ENCODE results near the gene ZDHHC11B.
"Not testable (repeated sequence)": the region's sequence is repeated elsewhere in the genome, so short reads cannot be mapped to it uniquely, and the experiment has no call there.

ZDHHC11B gene

GRCh38 chr5:734145-734544 is 50.4 kb downstream of the ZDHHC11B start:
- FAIRE-seq, result not testable (repeated sequence)

DNA sequence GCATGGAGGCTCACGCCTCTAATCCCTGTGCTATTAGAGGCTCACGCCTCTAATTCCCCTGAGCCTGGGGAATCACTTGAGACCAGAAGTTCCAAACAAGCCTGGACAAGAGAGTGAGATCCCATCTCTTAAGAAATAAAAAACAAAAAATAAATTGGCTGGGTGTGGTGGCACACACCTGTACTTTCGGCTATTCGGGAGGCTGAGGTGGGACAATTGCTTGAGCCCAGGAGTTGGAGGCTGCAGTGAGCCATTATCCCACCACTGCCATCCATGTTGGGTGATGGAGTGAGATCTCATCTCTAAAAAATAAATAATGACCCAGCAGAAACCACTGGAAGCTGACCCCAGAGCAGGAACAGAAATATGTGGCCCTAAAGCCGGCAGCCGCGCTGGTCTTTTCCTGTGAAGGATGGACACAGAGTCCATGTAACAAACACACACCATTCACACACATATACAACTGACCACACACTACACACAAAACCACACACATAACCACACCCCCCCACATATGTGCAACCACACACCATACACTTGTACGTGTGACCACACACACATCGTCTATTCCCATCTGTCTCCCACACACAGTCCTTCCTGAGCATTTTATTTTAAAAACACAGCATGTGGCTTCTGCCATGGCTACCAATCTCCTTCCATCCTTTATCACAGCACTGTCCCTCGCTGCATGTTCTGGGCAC is 51.6 kb downstream of the ZDHHC11B start:
- not testable (repeated sequence) for DNase-seq (ENCODE audit: extremely low spot score, insufficient read length, low read depth); FAIRE-seq

More at GRCh38 chr5:734145-734544, 50.4 kb downstream of the ZDHHC11B start:
- not testable (repeated sequence) for DNase-seq (ENCODE audit: extremely low spot score, insufficient read length, low read depth)

DNA sequence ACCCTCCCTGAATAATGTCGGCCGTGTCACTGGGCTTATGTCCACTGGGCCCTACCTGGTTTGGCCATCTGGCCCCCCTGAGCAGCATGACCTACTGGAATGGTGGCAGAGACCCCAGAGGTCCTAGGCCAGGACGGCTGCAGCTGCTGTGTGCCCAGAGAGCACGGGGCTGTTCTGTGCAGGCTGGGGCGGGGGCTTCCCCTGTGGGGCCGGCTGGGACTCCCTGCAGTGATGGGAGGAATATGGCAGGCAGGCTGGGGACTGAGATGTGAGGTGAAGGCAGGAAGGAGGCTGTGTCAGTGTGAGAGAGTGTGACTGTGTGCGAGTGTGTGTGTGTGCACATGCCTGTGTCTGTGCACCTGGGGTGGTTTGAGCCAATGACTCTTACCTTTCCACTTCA is 55.3 kb downstream of the ZDHHC11B start:
- DNase-seq (ENCODE audit: extremely low spot score, insufficient read length, low read depth); FAIRE-seq: not testable (repeated sequence)

DNA sequence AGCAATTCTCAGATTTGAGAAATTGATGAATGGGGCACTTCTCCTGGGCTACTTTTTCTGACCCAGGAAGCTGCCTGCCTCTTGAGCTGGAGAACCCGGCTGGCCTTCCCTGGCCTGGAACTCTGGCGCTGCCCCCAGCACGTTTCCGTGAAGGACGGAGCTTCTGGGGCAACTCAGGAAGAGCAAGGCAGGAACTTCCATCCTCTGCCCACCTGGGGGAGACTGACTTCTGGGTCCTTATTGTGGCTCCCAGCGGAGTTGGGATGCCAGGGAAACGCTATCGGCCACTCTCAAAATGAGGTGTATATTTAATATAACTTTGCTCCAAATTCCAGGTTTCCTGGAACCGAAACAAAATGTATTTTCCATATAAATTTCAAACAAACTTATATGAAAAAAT is 57.4 kb downstream of the ZDHHC11B start:
- FAIRE-seq; DNase-seq (ENCODE audit: extremely low spot score, insufficient read length, low read depth): not testable (repeated sequence)

DNA sequence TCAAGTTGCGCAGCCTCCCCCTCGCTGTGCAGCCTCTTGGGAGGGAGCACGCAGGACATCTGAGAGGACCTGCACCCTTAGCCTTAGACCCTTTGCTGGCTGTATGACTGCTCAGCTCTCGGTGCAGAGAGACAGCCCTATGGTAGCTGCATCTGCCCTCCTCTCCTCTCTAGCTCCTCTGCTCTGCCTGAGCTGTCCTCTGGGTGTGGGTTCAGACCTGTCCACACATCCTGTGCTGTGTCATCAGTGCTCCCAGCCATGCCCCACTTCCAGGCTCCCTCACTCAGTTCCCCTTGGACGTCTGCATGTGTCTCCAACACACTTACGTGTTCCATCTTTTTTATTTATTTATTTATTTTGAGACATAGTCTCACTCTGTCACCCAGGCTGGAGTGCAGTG is 60.7 kb downstream of the ZDHHC11B start:
- FAIRE-seq; DNase-seq (ENCODE audit: extremely low spot score, insufficient read length, low read depth): not testable (repeated sequence)

DNA sequence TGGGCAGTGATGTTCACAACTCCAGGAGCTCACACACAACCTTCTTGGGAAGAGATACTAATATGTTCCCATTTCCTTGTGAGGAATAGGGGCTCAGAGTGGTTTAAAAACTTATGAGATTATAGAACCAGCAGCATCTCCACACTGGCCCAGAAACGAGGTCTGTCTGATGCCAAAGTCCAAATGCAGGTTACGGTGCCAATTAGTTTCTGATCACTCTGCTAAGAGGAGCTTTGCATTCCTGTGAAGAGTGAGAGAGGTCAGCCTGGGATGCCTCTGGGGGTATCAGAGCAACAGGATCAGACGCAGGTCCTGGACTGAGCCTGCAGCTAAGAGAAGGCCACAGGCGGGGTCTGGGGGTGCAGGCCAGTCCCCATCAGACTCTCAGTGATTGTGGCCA is 61.2 kb downstream of the ZDHHC11B start:
- not testable (repeated sequence) for DNase-seq (ENCODE audit: extremely low spot score, insufficient read length, low read depth); FAIRE-seq

DNA sequence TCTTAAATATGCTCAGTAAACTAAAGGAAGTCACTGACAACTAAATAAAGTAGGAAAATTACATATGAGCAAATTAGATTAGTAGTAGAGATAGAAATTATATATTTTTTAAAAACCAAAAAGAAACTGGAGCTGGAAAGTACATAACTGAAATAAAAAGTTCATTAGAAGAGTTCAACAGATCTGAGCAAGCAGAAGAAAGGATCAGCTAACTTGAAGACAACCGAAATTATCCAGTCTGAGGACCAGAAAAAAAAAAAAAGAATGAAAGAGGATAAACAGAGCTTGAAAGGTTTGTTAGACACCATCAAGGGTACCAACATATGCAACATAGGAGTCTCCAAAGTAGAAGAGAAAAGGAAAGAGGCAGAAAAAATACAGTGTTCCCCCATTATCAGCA is 65.2 kb downstream of the ZDHHC11B start:
- not testable (repeated sequence) for DNase-seq (ENCODE audit: extremely low spot score, insufficient read length, low read depth); FAIRE-seq

GRCh38 chr5:717143-717542 is 67.4 kb downstream of the ZDHHC11B start:
- DNase-seq (ENCODE audit: extremely low spot score, insufficient read length, low read depth), result no peak
- no peak for FAIRE-seq

DNA sequence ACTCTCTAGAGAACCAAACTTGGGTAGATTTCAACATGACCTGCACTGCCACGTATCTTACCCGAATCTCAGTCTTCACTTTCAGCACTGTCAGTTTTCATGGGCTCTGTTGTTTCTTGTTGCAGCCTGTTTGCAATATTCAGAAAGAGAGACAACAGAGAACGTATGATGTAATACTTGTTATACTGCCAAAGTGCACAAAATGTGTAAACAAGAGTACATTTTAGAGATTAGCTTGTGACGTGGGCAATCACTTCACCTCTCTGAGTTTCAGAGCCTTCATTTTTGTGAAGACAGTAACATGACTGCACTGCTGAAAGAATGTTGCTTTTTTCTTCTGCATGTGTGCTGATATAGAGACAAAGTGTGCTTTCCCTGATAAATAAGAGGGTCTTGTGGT is 67.8 kb downstream of the ZDHHC11B start:
- DNase-seq (ENCODE audit: extremely low spot score, insufficient read length, low read depth); FAIRE-seq: not testable (repeated sequence)

- FAIRE-seq; DNase-seq (ENCODE audit: extremely low spot score, insufficient read length, low read depth): not testable (repeated sequence)
Observed at GRCh38 chr5:715636-716035, 68.9 kb downstream of the ZDHHC11B start.

DNA sequence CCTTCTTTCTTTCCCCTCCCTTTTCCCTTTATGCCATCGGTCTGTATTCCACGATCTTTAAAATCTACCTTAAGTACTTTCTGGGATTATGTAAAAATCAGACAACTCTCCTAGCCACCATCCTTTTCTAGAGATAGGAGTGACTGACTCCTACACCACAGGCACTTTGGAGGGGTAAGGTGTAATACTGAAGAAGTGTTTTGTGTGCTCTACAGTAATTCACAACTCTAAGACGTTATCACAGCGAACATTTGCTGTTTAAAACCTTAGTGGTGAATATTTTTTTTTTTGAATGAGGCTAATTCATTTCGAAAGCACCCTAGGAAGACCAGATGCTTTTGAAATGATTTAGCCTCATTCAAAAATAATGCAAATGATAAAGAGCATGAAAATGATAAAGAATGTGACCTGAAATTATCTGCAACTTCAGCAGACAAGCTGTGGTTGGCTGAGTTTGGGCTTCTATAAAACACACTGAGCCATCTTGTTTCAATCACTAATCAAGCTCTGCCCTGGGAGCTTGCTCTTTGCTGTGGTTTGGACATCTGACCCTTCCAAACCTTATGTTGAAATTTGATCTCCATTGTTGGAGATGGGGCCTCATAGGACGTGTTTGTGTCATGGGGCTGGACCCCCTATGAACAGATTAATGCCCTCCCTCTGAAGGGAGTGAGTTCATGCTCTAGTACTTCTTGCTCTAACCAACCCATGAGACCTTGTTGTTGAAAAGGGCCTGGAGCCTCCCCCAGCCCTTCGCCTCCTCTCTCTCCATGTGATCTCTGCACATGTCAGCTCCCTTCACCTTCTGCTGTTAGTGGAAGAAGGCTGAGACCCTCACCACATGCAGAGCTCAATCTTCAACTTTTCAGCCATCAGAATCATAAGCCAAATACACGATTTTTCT is 70.1 kb downstream of the ZDHHC11B start:
- FAIRE-seq, result not testable (repeated sequence)

GRCh38 chr5:713686-714085 is 70.8 kb downstream of the ZDHHC11B start:
- FAIRE-seq; DNase-seq (ENCODE audit: extremely low spot score, insufficient read length, low read depth): not testable (repeated sequence)

More for the DNA sequence above, 70.1 kb downstream of the ZDHHC11B start:
- not testable (repeated sequence) for DNase-seq (ENCODE audit: extremely low spot score, insufficient read length, low read depth)

DNA sequence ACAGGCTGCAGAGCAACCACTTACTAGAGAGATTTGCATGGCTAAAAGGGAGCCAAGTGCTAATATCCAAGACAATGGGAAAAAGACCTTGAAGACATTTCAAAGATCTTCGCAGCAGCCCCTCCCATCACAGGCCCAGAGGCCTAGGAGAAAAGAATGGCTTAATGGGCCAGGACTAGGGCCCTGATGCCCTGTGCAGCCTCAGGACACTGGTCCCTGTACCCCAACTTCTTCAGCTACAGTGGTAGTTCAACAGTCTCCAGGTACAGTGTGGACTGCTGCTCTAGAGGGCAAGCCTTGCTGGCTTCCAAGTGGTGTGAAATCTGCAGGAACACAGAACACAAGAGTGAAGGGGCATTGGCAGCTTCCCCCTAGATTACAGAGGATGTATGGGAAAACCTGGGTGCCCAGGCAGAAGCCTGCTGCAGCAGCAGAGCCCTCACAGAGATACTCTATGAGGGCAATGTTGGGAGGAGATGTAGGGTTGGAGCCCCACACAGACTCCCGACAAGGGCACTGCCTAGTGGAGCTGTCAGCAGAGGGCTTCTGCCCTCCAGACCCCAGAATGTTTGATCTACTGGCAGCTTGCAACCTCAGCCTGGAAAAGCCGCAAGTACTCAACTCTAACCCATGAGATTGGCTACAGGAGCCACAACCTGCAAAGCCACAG is 75.5 kb downstream of the ZDHHC11B start:
- DNase-seq (ENCODE audit: extremely low spot score, insufficient read length, low read depth); FAIRE-seq: not testable (repeated sequence)

DNA sequence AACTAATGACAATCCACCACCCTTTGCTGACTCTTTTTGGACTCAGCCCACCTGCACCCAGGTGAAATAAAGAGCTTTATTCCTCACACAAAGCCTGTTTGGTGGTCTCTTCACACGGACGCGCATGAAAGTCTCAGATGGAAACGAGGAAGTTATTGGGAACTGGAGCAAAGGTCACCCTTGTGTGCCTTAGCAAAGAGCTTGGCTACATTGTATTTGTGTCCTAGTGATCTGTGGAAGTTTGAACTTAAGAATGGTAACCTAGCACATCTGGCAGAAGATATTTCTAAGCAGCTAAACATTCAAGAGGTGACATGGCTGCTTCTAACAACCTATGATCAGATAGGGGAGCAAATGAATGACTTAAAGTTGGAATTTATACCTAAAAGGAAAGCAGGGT is 76.2 kb downstream of the ZDHHC11B start:
- DNase-seq (ENCODE audit: extremely low spot score, insufficient read length, low read depth); FAIRE-seq: not testable (repeated sequence)

- FAIRE-seq; DNase-seq (ENCODE audit: extremely low spot score, insufficient read length, low read depth): not testable (repeated sequence)
Observed at GRCh38 chr5:706127-706526, 78.4 kb downstream of the ZDHHC11B start.

DNA sequence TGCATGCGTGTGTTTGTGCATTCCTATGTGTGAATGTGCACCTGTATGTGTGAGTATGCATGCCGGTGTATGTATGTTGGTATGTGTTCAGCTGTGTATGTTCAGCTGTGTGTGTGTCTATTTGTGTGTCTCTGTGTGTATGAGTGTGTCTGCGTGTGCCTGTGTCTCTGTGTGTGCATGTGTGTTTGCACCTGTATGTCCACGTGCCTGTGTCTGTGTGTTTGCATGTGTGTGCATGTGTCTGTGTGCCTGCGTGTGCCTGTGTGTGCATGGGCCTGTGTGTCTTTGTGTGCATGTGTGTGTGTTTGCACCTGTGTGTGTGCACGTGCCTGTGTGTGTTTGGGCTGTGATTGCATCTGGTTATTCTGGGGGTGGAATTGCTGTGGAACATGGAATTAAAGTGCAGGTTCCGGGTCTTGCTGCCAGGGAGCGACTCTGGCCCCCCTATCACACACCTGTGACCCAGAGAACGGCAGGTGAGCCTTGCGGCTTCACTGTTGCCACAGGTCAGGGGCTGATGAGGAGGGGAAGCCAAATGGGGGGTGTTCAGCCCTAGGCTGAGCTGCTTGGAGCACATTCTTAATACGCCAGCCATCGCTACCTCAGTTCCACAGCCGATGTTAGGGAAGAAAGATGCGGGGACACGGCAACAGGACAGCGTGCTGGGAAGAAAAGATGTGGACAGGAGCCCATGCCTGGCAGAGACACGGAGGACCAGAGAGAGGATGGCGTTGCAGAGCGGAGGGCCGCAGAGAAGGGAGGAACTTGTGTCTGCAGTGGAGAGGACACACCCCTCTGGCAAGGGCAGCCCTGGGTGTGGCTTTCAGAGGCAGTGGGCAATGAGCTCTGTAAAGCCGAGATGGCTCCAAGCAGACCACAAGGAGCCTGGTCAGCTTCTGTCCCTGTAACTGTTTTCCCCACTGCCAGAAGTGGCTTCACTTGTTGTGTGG is 87.5 kb downstream of the ZDHHC11B start:
- FAIRE-seq; DNase-seq (ENCODE audit: extremely low spot score, insufficient read length, low read depth): not testable (repeated sequence)

- not testable (repeated sequence) for FAIRE-seq; DNase-seq (ENCODE audit: extremely low spot score, insufficient read length, low read depth)
Observed at GRCh38 chr5:696191-696590, 88.3 kb downstream of the ZDHHC11B start.

- not testable (repeated sequence) for FAIRE-seq
Observed at GRCh38 chr5:695475-695874, 89.1 kb downstream of the ZDHHC11B start.

DNA sequence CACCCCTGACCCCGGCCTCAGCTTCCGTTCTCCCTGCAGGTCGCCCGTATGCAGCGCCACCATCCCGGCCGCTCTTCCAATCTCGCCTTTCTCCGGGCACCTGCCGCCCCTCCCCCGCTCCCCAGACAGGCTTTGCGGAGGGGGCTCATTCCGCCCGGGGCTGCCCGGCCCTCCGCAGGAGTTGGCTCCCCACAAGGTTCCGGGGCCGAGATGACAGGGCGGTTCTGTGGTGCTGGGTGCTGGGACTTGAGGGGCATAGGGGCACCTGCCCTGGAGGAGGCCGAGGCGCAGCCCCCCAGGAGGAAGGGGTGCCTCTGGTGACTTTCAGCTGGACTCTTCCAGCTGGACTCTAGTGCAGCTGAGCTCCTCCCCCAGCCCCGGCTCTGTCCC is 90.5 kb downstream of the ZDHHC11B start:
- DNase-seq (ENCODE audit: extremely low spot score, insufficient read length, low read depth); FAIRE-seq: not testable (repeated sequence)

More at GRCh38 chr5:695475-695874, 89.1 kb downstream of the ZDHHC11B start:
- DNase-seq (ENCODE audit: extremely low spot score, insufficient read length, low read depth), result not testable (repeated sequence)
